ENCODE measurements around the gene GSTA5. TPM values are rescaled to one million over a fixed set of nuclear protein-coding genes. Genes with fewer than 3 reads are reported as not detected.
"Not testable (repeated sequence)": the region's sequence is repeated elsewhere in the genome, so short reads cannot be mapped to it uniquely, and the experiment has no call there.

Gene GSTA5
- total and polyA plus RNA-seq, 2 experiments from 2014 or later: not detected

- no peak for DNase-seq (ENCODE audit: low read depth in 1 of 2, low spot score in 1 of 2)
- Histone ChIP-seq H3K4me3 (no peak overlapping the region), H3K27ac (no peak overlapping the region), H3K36me3 (no peaks in the 10 kb centered on the region), H3K27me3 (no peaks in the 10 kb centered on the region), H3K9me3 (ENCODE audit: low read depth) (no peaks in the 10 kb centered on the region), H3K4me1 (ENCODE audit: low read depth) (no peaks in the 10 kb centered on the region)
- TF ChIP-seq, protein P1, sequence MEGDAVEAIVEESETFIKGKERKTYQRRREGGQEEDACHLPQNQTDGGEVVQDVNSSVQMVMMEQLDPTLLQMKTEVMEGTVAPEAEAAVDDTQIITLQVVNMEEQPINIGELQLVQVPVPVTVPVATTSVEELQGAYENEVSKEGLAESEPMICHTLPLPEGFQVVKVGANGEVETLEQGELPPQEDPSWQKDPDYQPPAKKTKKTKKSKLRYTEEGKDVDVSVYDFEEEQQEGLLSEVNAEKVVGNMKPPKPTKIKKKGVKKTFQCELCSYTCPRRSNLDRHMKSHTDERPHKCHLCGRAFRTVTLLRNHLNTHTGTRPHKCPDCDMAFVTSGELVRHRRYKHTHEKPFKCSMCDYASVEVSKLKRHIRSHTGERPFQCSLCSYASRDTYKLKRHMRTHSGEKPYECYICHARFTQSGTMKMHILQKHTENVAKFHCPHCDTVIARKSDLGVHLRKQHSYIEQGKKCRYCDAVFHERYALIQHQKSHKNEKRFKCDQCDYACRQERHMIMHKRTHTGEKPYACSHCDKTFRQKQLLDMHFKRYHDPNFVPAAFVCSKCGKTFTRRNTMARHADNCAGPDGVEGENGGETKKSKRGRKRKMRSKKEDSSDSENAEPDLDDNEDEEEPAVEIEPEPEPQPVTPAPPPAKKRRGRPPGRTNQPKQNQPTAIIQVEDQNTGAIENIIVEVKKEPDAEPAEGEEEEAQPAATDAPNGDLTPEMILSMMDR (IDR thresholded peaks at IDR 0.05; ENCODE audit: low read depth, low read length): no peak
These were observed 27.6 kb upstream of the GSTA5 start for GRCh38 chr6:52868240-52868639.

DNA sequence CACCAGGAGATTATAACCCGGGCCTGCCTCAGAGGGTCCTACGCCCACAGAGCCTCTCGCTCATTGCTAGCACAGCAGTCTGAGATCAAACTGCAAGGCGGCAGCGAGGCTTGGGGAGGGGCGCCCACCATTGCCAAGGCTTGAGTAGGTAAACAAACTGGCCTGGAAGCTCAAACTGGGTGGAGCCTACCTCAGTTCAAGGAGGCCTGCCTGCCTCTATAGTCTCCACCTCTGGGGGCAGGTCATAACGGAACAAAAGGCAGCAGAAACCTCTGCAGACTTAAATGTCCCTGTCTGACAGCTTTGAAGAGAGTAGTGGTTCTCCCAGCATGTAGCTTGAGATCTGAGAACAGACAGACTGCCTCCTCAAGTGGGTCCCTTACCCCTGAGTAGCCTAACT, 20.5 kb upstream of the GSTA5 start:
- H3K4me1 ChIP-seq (ENCODE audit: low read depth); H3K9me3 ChIP-seq (ENCODE audit: low read depth); H3K36me3 ChIP-seq; H3K4me3 ChIP-seq; DNase-seq (ENCODE audit: low read depth in 1 of 2, low spot score in 1 of 2); H3K27me3 ChIP-seq; H3K27ac ChIP-seq: not testable (repeated sequence)

- Histone ChIP-seq H3K36me3 (no peaks in the 10 kb centered on the region), H3K9me3 (ENCODE audit: low read depth) (no peaks in the 10 kb centered on the region), H3K27me3 (no peaks in the 10 kb centered on the region), H3K4me3 (no peak overlapping the region), H3K4me1 (ENCODE audit: low read depth) (no peaks in the 10 kb centered on the region), H3K27ac (no peak overlapping the region)
- TF ChIP-seq, protein P1 (IDR thresholded peaks at IDR 0.05; ENCODE audit: low read depth, low read length): no peak
- DNase-seq (ENCODE audit: low read depth in 1 of 2, low spot score in 1 of 2): no peak
These were observed 17.8 kb upstream of the GSTA5 start for GRCh38 chr6:52858416-52858815.

GRCh38 chr6:52856137-52856536, 15.5 kb upstream of the GSTA5 start:
- DNase-seq (ENCODE audit: low read depth in 1 of 2, low spot score in 1 of 2); H3K27me3 ChIP-seq; H3K27ac ChIP-seq; H3K4me1 ChIP-seq (ENCODE audit: low read depth); H3K4me3 ChIP-seq; H3K36me3 ChIP-seq; H3K9me3 ChIP-seq (ENCODE audit: low read depth): not testable (repeated sequence)

DNA sequence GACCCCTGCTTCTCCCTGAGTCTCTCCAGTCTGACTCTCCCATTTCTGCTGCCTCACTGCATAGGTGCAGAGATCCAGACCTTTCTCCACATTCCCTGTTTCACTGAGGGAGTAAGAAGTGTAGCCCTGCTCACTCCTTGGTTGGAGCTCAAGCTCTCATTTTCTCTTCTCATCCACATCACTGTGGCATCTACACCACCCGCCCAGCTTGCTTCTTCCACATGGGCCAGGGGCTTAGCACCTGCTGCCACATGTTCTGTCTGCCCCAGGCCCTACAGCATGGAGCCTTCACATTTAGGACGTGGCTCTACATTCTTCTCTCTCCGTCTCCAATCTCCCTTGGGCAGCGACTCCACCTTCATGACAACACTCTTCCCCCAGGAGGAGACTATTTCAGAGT, 8.5 kb upstream of the GSTA5 start:
- Histone ChIP-seq H3K9me3 (ENCODE audit: low read depth) (no peaks in the 10 kb centered on the region), H3K4me1 (ENCODE audit: low read depth) (no peaks in the 10 kb centered on the region), H3K36me3 (no peaks in the 10 kb centered on the region), H3K27me3 (no peaks in the 10 kb centered on the region), H3K4me3 (no peak overlapping the region), H3K27ac (no peak overlapping the region)
- TF ChIP-seq, protein P1 (IDR thresholded peaks at IDR 0.05; ENCODE audit: low read depth, low read length): no peak
- no peak for DNase-seq (ENCODE audit: low read depth in 1 of 2, low spot score in 1 of 2)

DNA sequence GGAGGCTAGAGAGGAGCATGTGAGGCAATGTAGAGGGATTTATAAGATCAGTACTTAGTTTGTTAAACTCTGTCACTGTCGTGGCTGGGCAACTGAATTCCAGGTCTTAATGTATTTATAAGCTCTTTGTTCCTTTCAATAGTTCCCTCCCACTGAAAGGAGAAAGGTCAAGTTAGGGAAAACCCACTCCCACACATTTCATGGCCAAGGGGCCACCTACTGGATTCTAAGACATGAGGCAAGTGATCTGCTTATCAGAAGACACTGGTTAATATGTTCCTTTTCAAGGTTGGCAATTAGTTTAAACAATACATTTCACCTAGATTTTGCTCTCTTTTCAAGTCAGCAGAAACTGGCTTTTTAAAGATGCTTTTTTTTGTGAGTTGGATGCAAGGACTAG, 5.4 kb upstream of the GSTA5 start:
- H3K36me3 ChIP-seq: no peaks in the 10 kb centered on the region
- DNase-seq (ENCODE audit: low read depth in 1 of 2, low spot score in 1 of 2): no peak
- no peak overlapping the region for H3K4me3 ChIP-seq
- H3K9me3 ChIP-seq (ENCODE audit: low read depth): no peaks in the 10 kb centered on the region
- TF ChIP-seq, protein P1 (IDR thresholded peaks at IDR 0.05; ENCODE audit: low read depth, low read length): no peak
- H3K4me1 ChIP-seq (ENCODE audit: low read depth): no peaks in the 10 kb centered on the region
- H3K27me3 ChIP-seq: no peaks in the 10 kb centered on the region
- no peak overlapping the region for H3K27ac ChIP-seq

GRCh38 chr6:52843605-52844004, 3.0 kb upstream of the GSTA5 start:
- H3K9me3 ChIP-seq (ENCODE audit: low read depth): no peaks in the 10 kb centered on the region
- TF ChIP-seq, protein P1 (IDR thresholded peaks at IDR 0.05; ENCODE audit: low read depth, low read length): no peak
- no peaks in the 10 kb centered on the region for H3K4me1 ChIP-seq (ENCODE audit: low read depth)
- no peak for DNase-seq (ENCODE audit: low read depth in 1 of 2, low spot score in 1 of 2)
- no peaks in the 10 kb centered on the region for H3K36me3 ChIP-seq
- no peaks in the 10 kb centered on the region for H3K27me3 ChIP-seq
- H3K27ac ChIP-seq: no peak overlapping the region
- H3K4me3 ChIP-seq: no peak overlapping the region

Data from cardiac muscle cell (in vitro differentiated cells and primary cell).